DMS153 treated with DMSO at 0.1 percent for 48 hours (cell line): ENCODE measurements around the gene CUX1.
A peak's percentile ranks its signal among the peaks of the same experiment; 100 is the strongest.

Experiments used
- DNase-seq: peaks from one replicate; lab custom pipeline; 2025; ENCODE audit not compliant: unreplicated experiment; lab: John Stamatoyannopoulos, UW

CUX1 gene

DNA sequence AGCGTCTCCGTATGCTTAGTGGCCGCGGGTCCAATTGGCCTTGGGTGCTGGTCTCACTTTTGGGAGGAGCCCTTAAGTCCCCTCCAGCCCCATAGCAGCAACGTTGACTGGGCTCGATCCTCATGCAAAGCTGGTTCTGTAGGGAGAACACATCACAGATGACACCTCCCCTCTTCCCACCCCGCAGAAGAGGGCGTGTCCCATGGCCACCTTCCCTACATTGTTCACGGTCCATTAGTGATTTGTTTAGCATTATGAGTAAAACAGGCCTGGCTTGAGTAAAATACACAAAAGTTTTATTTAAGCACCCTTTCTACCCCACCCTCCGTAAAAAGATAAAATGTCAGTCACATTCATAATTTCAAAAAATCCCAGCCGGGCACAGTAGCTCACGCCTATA lies 380.2 kb downstream of the CUX1 start:
- no peak for DNase-seq

DNA sequence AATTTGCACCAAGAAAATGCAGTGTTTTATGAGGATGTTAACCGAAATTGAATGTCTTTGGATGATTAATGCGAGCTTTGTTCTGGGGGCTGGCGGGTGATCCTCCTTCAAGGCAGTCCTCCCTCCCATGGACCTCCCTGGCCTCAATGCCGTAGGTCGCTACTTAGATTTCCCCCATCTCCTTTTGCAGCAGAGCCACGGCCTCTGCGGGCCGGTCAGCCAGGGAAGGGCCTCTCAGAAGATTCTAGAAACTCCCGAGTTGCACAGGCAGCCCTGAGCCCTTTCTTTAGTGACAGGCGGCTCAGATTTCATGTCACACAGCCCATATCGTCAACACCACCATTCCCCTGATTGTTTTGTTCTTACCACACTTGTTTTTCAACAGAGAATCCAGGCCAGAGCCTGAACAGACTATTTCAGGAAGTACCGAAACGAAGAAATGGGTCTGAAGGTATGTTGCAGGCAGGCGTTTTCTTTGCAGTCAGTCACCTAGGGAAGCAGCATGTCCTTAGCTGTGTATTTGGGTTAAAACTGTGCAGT lies 381.1 kb downstream of the CUX1 start:
- DNase-seq: no peak

DNA sequence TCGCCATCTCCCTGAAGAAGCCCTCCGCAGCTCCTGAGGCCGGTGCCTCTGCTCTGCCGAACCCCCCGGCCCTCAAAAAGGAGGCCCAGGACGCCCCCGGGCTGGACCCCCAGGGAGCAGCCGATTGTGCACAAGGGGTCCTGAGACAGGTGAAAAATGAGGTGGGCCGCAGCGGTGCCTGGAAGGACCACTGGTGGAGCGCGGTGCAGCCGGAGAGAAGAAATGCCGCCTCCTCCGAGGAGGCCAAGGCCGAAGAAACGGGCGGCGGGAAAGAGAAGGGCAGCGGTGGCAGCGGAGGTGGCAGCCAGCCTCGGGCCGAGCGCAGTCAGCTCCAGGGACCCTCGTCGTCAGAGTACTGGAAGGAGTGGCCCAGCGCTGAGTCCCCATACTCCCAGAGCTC lies 384.1 kb downstream of the CUX1 start:
- no peak for DNase-seq

DNA sequence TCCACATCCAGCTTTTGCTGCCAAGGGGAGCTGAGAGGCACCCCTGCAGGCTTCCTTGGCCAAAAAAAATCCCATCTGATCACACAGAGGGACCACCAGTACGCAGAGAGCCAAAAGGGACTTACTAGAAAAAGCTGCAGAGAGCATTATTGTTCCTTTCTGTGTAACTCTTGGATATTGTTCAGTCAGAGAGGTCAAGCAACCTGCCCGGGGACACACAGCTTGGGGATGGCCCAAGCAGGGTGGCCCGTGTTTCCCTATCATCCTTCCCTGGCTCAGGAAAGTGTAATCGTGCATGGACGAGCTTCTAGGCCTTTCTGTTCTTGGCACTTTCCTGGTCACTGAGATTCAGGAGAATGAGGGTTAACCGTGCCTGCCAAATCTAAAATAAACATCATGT lies 385.1 kb downstream of the CUX1 start:
- no peak for DNase-seq

DNA sequence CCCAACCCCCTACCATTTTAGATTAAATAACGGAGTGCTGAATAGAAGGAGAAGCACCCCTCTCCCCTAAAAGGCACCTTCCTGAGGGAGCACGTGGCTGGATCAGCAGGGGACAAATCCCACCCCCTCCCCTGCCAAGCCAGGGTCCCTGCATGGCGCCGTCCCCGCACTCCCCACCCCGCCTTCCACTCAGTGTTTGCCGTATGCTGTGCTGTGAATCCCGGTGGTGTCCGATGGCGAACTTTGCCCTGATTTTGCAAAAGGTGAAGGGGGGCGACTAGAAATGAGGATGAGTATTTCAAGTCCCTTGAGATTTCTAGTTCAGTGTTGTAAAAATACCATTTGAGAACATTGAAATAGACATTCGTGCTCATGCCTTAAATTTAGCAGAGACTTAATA lies 385.8 kb downstream of the CUX1 start:
- no peak for DNase-seq

DNA sequence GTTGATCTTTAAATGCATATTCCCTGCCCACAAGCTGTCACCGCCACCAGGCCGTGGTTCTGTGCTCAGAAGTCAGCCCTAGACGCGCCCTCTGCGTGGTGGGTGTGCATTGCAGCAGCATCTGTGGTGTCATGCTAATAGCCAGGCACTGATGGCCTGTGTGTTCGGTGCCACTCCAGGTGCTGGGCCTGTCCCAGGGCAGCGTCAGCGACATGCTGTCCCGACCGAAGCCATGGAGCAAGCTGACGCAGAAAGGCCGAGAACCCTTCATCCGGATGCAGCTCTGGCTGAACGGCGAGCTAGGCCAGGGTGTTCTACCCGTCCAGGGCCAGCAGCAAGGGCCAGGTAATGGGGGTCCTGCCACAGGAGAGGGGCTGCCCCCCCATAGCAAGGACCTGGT lies 386.8 kb downstream of the CUX1 start:
- DNase-seq: no peak

DNA sequence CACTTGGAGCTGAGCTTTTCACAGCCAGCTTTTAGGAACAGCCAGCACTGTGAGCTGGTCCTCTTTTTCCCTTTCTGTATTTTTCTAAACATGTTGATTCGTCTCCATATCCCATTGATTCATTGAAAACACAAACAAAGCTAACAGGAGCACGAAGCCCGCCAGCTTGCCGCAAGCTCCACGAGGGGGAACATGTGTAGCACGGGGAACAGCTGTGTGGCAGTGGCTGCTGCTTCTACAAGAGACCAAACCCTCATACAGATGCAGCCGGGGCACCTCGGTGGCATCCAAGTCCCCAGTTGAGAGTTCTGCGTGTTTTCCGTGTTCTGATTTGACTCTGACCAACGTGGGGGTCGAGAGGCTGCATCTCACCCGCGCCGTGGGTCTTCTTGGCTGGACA lies 388.5 kb downstream of the CUX1 start:
- DNase-seq: no peak

DNA sequence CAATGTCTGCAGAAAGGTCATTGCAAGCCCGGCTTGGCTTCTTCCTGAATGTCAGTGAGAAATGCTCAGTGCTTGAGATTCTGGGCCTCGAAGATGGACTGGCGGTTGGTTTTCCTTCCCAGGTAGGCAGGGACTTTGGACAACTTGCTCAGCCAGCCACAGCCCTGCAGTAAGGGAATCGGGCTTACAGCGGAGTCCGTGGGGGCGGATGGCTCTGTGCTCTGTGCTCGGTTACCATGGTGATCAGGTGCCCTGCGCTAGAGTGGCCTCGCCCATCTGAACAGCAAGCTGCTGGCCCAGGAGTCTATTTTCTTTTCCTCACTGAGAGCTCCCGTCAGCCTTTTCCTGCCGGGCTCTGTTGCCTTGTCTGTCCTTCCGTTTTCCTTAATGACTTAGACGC lies 391.4 kb downstream of the CUX1 start:
- peak; percentile 1 for DNase-seq

DNA sequence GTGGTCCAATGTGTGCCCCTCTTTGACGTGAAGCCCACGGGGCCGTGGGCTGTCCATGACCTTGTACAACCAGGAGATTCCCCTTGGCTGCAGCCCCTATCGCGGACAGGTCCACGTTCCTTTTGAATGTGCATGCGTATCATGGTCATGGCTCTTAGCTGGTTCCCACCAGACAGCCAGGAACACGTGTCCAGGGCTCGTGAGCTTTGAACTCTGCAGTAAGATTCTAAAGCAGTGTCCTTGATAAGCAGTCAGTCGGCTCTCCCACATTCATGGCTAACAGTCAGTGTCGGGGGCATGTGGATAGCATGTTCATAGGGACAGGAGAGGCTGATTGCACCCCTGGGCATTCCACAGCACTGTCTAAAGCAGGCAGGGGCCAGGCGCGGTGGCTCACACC lies 393.4 kb downstream of the CUX1 start:
- DNase-seq: no peak

DNA sequence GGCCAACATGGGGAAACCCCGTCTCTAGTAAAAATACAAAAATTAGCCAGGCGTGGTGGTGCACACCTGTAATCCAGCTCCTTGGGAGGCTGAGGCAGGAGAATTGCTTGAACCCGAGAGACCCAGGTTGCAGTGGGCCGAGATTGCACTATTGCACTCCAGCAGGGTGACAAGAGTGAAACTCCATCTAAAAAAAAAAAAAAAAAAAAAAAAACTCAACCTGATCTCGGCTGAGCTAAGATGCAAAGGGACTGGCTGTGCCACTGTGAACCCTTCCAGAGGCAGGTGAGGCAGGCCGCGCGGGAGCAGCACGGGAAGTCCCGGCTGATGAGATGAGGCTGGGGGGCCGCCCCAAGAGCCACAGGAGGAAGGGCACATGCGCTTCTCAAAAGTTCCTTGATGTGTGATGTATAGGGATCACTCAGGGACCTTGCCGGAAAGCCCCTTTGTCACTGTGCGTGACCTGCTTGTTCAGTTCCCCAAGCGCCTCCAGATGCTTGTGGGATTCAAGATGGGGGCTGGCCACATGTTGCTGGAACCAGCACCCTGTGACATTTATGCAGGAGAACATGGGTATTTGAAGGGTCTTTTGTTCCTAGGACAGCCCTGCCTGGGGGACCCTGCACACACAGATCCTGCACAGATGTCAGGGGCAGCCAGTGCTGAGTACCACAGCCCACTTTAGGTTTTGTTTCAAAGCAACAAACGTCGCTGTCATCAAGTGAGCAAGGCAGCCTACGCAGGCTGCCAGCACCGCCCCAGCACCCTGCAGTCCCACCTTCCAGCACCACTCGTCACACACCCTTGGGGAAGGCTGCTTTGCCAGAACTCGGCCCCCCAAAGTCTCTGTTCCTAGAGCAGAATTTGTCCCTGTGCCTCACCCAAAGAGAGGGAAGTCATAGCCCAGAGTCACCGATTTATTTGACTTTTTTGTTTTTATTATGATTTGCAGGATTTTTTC lies 394.4 kb downstream of the CUX1 start:
- DNase-seq: no peak

DNA sequence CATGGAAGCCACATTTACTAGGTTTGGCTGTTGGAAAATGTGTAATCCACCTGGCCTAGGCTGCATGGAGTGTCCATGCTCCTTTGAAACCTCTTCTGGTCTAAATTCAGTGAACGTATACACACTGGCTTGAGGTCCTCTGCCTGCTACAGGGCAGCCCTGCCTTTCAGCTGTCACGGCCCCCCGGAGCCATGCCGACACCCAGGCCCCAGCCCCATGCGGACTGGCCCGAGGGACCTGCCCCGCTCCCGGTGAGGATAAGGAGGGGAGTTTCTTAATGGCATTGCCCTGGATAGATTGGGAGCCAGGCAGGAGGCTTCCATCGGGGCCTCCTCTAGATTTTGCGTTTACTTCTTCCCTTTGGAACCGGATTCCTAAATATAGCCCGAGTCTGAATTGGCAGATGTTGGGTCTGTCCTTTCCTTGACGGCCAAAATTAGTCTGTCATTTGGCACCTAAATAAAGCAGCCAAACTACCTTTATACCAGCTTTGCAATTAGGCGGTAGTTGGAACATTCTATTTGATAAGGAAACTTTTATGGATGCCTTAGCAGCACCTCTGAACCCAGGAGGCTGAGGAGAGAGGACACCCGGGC lies 397.1 kb downstream of the CUX1 start:
- DNase-seq: no peak

DNA sequence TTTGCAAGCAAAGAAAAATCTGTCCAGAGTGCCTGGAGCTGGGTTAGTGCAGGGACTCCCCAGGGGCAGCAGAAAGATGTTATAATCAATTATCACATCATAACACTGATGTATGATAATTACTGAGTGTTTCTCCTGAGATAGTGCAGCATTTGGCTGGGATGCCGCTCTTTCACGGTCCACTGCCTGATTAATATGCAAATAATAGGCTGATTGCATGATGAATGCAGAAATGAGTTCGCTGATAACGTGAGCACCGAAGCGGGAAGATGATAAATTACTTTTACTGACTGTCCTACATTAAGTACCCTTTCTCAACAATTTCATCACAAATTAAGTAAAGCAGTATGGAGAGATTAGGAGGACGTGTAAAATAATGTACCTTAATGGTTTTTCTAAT lies 397.8 kb downstream of the CUX1 start:
- no peak for DNase-seq

DNA sequence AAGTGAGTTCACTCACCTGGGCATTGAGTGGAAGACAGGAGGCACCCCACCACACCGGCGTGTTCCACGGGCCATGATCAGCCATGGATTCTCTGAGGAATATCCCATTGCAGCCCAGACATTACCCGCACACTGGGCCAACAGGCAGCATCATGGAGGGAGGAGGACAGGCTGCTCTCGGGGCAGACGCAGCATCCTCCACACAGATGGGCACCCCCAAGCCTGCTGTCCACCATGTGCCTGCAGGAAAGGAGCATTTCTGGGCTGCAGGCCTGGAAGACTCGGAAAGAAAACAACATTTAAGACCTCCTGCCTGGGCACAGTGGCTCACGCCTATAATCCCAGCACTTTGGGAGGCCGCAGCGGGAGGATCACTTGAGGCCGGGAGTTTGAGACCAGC lies 398.3 kb downstream of the CUX1 start:
- DNase-seq: no peak

DNA sequence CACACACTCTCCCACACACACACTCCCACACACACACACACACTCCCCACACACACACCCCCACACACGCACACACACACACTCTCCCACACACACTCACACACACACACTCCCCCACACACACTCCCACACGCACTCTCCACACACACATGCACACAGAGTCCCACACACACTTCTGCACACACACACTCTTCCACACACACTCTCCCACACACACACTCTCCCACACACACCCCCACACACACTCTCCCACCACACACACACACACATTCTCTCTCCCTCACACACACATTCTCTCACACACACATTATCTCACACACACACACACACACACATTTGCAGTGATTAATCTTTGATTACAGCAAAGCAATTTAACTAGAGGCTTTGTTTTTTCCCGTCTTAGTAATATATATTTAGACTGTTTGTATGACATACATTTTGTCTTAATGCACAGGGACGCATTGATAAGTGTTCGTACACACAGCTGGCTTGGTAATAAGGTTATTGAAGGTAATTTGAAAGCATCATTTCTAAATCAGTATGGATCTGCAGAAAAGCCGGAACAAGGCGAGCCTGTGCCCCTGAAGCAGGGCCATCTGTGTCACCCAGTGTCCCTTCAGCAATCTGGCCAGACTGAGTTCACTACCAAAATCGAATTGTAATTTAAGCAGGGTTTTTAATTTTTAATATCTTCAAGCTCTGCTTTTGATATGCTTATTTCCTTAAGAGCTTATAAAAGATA lies 399.3 kb downstream of the CUX1 start:
- no peak for DNase-seq

DNA sequence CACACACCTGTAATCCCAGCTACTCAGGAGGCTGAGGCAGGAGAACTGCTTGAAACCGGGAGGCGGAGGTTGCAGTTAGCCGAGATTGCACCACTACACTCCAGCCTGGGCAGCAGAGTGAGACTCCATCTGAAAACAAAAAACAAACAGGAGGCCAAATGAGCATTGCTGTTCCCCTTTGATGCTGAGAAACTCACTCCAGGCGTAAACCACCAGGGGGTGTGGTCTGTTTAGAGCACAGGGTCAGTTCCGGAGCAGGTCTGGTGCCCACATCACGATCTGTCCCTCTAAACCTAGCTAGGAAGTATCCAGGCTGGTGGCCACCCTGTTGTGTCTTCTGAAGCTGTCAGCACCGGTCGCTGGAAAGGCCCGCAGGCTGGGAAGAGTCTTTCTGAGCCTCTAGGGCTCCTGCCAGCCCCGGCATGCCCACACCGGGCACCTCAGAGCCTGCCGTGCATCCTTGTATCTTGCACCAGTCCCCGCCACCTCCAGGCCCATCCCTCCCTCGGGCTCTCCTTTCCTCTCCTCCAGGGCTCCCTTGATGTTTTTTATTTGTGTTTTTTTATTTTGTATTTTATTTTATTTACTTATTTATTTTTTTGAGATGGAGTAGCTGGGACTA lies 402.9 kb downstream of the CUX1 start:
- DNase-seq: no peak

DNA sequence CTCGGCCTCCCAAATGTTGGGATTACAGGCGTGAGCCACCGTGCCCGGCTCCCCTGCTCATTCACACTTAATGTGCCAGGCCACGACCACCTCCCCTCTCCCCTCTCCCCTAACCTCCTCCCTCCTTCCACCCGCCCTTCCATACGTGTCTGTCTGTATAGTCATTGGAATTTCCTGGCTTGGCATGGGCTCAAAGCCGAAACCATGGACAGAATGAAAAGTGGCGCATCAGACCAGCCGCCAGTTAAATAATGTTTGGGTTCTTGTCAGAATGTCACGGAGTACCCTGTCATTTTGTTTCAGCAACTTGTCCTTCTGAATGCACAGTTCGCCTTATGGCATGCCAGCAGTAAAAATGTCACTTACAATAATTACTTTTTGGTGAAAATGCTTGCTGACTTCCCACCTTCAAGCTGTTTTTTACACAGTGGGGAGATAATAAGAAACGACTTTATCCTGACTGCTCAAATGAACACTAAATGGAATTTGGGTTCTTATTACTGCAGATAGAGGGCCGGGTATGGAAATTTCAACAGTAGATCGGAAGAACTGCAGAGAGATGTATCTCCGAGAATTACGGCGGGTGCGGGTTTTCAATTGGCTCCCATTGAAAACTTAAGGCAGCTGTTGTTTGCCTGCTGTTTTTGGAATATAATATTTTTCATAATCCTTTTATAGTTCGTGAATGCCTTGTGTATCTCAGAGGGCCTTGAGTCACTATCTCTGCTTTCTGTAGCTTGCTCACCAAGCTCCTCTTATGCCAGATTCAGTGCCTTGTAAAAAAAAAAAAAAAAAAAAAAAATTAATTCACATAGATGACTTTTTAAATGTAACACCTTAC lies 403.8 kb downstream of the CUX1 start:
- no peak for DNase-seq

DNA sequence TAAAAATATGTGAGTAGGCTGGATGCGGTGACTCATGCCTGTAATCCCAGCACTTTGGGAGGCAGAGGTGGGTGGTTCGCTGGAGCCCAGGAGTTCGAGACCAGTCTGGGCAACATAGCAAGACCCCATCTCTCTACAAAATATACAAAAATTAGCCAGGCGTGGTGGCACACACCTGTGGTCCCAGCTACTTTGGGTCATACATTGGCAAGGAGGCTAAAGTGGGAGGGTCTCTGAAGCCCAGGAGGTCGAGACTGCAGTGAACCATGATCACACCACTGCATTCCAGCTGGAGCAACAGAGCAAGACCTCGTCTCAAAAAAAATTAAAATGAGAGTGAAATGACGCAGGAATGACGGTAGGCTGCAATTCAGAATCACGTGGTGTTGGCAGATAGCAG lies 404.5 kb downstream of the CUX1 start:
- no peak for DNase-seq

DNA sequence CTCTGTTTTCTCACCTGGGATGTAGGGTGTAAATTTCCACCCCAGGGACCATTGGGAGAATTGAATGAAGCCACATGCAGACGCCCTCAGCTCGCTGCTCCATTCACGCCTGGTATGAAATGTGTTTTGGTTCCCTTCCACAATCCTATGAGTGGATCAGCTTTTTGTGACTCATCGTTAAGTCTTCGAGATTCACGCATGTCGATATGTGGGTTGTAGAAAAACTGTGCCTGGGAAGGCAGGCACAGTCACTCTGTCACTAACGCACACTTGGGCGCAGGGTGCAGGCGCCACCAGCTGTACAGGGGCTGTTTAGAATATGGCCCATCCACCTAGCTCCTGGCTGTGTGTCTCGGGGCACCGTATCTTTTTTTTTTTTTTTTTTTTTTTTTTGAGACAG lies 405.0 kb downstream of the CUX1 start:
- DNase-seq: no peak

DNA sequence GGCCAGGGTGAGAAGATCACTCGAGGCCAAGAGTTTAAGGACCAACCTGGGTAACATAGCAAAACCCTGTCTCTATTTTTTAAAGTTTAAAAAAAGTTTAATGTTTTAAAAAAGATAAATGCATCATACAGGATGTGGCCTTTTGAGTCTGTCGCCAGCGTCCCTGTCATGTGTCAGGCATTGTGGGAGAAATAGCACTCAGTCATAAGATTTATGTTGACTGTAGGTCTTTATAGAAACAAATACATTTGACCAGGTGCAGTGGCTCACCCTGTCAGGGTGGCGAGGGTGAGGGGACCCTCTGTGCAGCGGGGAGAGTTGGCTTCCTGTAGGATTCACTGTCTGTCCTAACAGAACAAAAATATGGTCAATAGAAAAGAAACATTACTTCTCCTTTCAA lies 405.8 kb downstream of the CUX1 start:
- DNase-seq: no peak

DNA sequence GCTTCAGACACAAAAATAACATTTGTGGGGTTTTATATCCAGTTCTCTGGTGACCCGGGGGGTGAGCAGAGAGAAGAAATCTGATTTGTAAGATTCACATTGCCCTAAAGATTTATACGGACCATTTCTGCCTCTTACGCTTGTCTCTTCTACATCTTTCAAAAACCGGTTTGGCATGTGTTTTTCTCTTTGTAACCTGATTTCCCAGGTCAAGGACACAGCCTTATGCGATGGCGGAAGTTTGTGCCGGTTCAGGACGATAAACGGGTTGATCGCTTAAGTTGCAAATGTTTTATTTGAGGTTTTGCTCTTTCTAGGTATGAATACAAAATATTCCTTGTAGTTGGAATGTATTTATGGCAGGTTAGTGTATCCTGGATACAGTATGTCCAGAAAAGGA lies 407.6 kb downstream of the CUX1 start:
- no peak for DNase-seq
